Ovary (tissue), 9 donors: ENCODE results near the gene FAM114A2. TPM values are rescaled to one million over a fixed set of nuclear protein-coding genes. Genes with fewer than 3 reads are reported as not detected.

Experiments
- DNase-seq, 5 donors: peaks; one replicate each; pipeline ENCODE4 v3.0.0-alpha.2; 2019 to 2020
- H3K27ac ChIP-seq, 2 donors: fragments of 200-600 bp; one replicate each; pipeline versions ENCODE4 v1.5.1 to v1.8.0; 2019 to 2022
- H3K27me3 ChIP-seq: fragments of 200-600 bp; one replicate; pipeline ENCODE4 v1.8.0; 2022
- H3K36me3 ChIP-seq: fragments of 200-600 bp; sonication (generic); one replicate; pipeline ENCODE4 v1.5.1; 2019
- H3K4me1 ChIP-seq: one replicate; pipeline ENCODE4 v1.8.1; 2013; ENCODE audit warnings: mild to moderate bottlenecking, moderate library complexity; ENCODE audit not compliant: insufficient read depth
- H3K4me3 ChIP-seq: fragments of 200-600 bp; sonication (generic); one replicate; pipeline ENCODE4 v1.5.1; 2017
- H3K9me3 ChIP-seq, 2 donors: fragments of 200-600 bp in 1 of 2; sonication (generic) in 1 of 2; one replicate each; pipeline versions ENCODE4 v1.5.1 to v1.8.1; 2013 to 2019; ENCODE audit warnings: mild to moderate bottlenecking in 1 of 2, moderate library complexity in 1 of 2
- CTCF ChIP-seq, 3 donors: fragments of 450-650 bp in 2 of 3; fragments of 200-600 bp in 1 of 3; IDR thresholded peaks; one replicate each; pipeline versions ENCODE4 v1.5.1 to v1.8.0; 2016 to 2022; ENCODE audit warnings: antibody characterized with exemption in 3 of 3, mild to moderate bottlenecking in 1 of 3
- EP300 ChIP-seq: sonication (generic); formaldehyde crosslinking; IDR thresholded peaks from one replicate; pipeline ENCODE4 v1.6.1; 2017; ENCODE audit warnings: antibody characterized with exemption
- POLR2A ChIP-seq: fragments of 450-650 bp; IDR thresholded peaks from one replicate; pipeline ENCODE4 v1.6.1; 2017; ENCODE audit warnings: antibody characterized with exemption, mild to moderate bottlenecking, moderate library complexity
- WGBS, 3 donors: extraction: QIAGEN DNeasy Blood & Tissue Kit in 1 of 3; methylation state at CpG; one replicate each; pipeline versions ENCODE4 v1.1.5 to v1.1.7; 2013 to 2017; 5-methylcytosine and 5-hydroxymethylcytosine counted together
- intact Hi-C, 4 donors: fragments of 100-400 bp; cut with DNase I; formaldehyde crosslinking; loops; one replicate each; pipeline versions ENCODE4 v1.11.0 to v1.15.1; 2022 to 2023
- polyA plus RNA-seq, 2 donors: library from polyadenylated mRNA; stranded (reverse); fragments of 200-250 nt in 1 of 2; fragments of 350-450 nt in 1 of 2; fragmentation: Illumina TruSeq in 1 of 2; extraction: RNeasy Lipid Tissue Mini Kit (QIAGEN cat#74804) in 1 of 2; gene quantifications; one replicate each; pipeline ENCODE4 v1.2.3, GENCODE V29; 2013 to 2014
- total RNA-seq, 7 donors: library from RNA; depleted of rRNA in 2 of 7; stranded (reverse); fragments of >200 nt in 2 of 7; fragmentation: NEBNext Ultra II Directional in 3 of 7; extraction: Animal tissue kit (Norgen Biotek cat#: 25700) in 3 of 7; gene quantifications; one replicate each; pipeline versions ENCODE4 v1.1.0 to v1.2.4, GENCODE V29; 2016 to 2023
- donor health status: DM: no; HTN: no; CAD: no; lungs with moderate emphysema.
- donor health status: DM: no; HTN: no; CAD: no.
- donor health status: Bipolar disorder and iron deficiency.
- donor health status: DM: yes; HTN: yes; CAD: no.
- donor health status: DM: no; HTN: no; CAD: no.
- donor health status: DM: yes; HTN: yes; CAD: no.

FAM114A2 gene
- total and polyA plus RNA-seq, 9 donors = 9.6 to 63.3 (median 33.1) TPM

DNA sequence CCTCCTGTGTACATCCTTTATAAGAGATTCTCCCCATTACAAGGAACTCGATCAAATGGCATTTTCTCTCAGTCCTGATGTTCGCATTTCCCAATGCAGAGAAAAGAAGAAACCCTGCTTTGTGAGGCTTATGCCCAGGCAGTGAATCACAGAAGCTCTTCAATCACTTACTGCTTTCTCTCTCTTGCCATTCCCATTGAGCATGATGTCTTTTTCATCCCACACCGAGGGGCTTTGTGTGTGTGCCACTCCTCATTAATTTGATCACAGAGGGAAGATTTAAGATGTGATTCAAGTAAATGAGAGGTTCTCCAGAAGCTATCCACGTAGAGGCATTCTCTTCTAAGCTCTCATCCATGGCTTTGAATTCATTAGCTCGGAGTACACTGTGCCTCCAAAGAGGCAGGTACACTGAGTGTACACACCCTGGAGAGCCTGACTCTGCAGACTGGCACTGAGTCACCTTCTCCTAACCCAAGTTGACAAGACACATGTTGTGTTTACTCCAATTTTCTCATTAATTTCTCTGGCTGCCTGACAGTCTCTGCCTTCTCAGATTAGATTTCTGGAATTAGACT is 45.4 kb upstream of the FAM114A2 start:
- TF ChIP-seq POLR2A (no peak), EP300 (no peak), CTCF (IDR thresholded peaks at IDR 0.05) (no peak)
- Histone ChIP-seq H3K4me3 (no peak overlapping the region), H3K27me3 (no peaks in the 10 kb centered on the region), H3K27ac (no peak overlapping the region), H3K36me3 (no peaks in the 10 kb centered on the region), H3K4me1 (no peaks in the 10 kb centered on the region), H3K9me3 (no peaks in the 10 kb centered on the region)
- intact Hi-C loops = loop anchor here in 1 of 4 donors (10.0 kb wide), 1 partner anchor 91 kb away; no protein-coding TSS in a partner anchor
- no peak for DNase-seq
- 89 to 93% (median 90%) methylated on average over 5 of the region's 5 CpGs for WGBS, 3 donors

DNA sequence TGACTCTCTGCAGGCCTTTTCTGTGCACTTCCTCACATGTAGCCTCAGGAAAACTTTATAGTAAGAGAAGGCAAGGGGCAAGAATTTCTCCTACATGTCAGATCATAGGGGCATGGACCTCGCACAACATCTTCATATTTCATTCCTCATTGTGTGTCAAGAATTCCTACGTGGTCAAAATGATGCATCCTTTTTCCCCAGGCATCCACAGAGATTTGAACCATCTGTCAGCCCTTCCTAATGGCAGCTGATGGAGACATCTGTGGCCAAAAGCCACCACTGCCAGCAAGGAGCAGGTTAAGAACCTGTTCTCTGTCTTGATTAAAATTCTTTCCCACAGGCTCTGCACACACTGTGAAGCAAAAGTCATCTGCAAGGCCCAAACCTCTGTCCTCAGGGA is 42.5 kb upstream of the FAM114A2 start:
- Histone ChIP-seq H3K9me3 (no peaks in the 10 kb centered on the region), H3K4me1 (no peaks in the 10 kb centered on the region), H3K36me3 (no peaks in the 10 kb centered on the region), H3K4me3 (no peak overlapping the region), H3K27me3 (no peaks in the 10 kb centered on the region), H3K27ac (no peak overlapping the region)
- no peak for DNase-seq
- WGBS, 3 donors = 34 to 66% (median 64%) methylated on average over 2 of the region's 2 CpGs
- TF ChIP-seq EP300 = no peak
- TF ChIP-seq CTCF (IDR thresholded peaks at IDR 0.05) = no peak
- no peak for TF ChIP-seq POLR2A
- intact Hi-C loops = loop anchor here in 1 of 4 donors (10.0 kb wide), 1 partner anchor 94 kb away; no protein-coding TSS in a partner anchor

DNA sequence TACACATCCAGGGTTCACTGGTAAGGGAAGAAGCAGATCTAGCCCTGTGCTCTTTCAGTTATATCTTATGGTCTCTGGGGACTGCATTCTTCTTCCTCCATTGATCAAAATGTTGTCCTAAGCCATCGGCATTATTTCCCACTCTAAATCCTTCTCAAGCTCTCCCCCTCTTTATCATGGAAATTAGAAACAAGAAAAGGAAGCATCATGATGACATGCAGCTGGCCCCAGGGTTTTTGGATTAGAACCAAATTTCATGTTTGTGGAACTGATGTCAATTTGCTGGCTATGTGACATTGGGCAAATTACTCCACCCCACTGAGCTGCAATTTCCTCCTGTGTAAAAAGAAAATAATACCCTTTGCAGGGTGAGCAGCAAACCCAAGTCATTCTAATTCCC is 39.6 kb upstream of the FAM114A2 start:
- intact Hi-C loops = loop anchor here in 3 of 4 donors (10.0 kb wide), 3 partner anchors 97 to 327 kb away; partner anchors contain the start of gene GALNT10 (in 1 of the 3)
- Histone ChIP-seq H3K36me3 (no peaks in the 10 kb centered on the region), H3K9me3 (no peaks in the 10 kb centered on the region), H3K27me3 (no peaks in the 10 kb centered on the region), H3K4me1 (no peaks in the 10 kb centered on the region), H3K4me3 (no peak overlapping the region), H3K27ac (no peak overlapping the region)
- no peak for DNase-seq
- WGBS, 3 donors = 14 to 28% (median 16%) methylated on average over 1 of the region's 1 CpG
- TF ChIP-seq EP300 (no peak), POLR2A (no peak), CTCF (IDR thresholded peaks at IDR 0.05) (no peak)

- H3K27me3 ChIP-seq = no peaks in the 10 kb centered on the region
- DNase-seq = no peak
- H3K36me3 ChIP-seq = no peaks in the 10 kb centered on the region
- no peak overlapping the region for H3K27ac ChIP-seq
- H3K9me3 ChIP-seq = no peaks in the 10 kb centered on the region
- no peak for TF ChIP-seq EP300
- TF ChIP-seq CTCF (IDR thresholded peaks at IDR 0.05) = no peak
- TF ChIP-seq POLR2A = no peak
- no peaks in the 10 kb centered on the region for H3K4me1 ChIP-seq
- no peak overlapping the region for H3K4me3 ChIP-seq
- WGBS, 3 donors = 8 to 18% (median 12%) methylated on average over 1 of the region's 1 CpG
- intact Hi-C loops = loop anchor here in 3 of 4 donors (10.0 kb wide), 3 partner anchors 97 to 327 kb away; partner anchors contain the start of gene GALNT10 (in 1 of the 3)
Observed at GRCh38 chr5:154077696-154078095, 39.0 kb upstream of the FAM114A2 start.
